Smooth muscle cell (in vitro differentiated cells): Measurements from ENCODE around the gene PRXL2C. TPM values are rescaled to one million over a fixed set of nuclear protein-coding genes. Genes with fewer than 3 reads are reported as not detected.
"Not testable (repeated sequence)": the region's sequence is repeated elsewhere in the genome, so short reads cannot be mapped to it uniquely, and the experiment has no call there.

ENCODE experiments used
- DNase-seq: peaks from one replicate; lab custom pipeline; 2025; ENCODE audit not compliant: unreplicated experiment; lab: John Stamatoyannopoulos, UW
- H2AFZ ChIP-seq: fragments of 200-600 bp; sonication (generic); 2 replicates; pipeline ENCODE4 v1.6.0; 2016; ENCODE audit warnings: antibody characterized with exemption, low read depth, mild to moderate bottlenecking
- H3F3A ChIP-seq: fragments of 200-600 bp; sonication (generic); 2 replicates; pipeline ENCODE4 v1.6.0; 2017; ENCODE audit warnings: antibody characterized with exemption, low read depth
- H3K27ac ChIP-seq: fragments of 200-600 bp; sonication (generic); 2 replicates; pipeline ENCODE4 v1.5.1; 2016; ENCODE audit warnings: low read depth, mild to moderate bottlenecking
- H3K27me3 ChIP-seq: fragments of 200-600 bp; sonication (generic); 2 replicates; pipeline ENCODE4 v1.6.1; 2016; ENCODE audit warnings: low read depth, mild to moderate bottlenecking
- H3K36me3 ChIP-seq: fragments of 200-600 bp; sonication (generic); 2 replicates; pipeline ENCODE4 v1.5.1; 2016; ENCODE audit warnings: low read depth
- H3K4me1 ChIP-seq: fragments of 200-600 bp; sonication (generic); 2 replicates; pipeline ENCODE4 v1.5.1; 2016; ENCODE audit warnings: low read depth
- H3K4me2 ChIP-seq: fragments of 200-600 bp; sonication (generic); 2 replicates; pipeline ENCODE4 v1.6.0; 2016; ENCODE audit warnings: mild to moderate bottlenecking
- H3K4me3 ChIP-seq: fragments of 200-600 bp; sonication (generic); 2 replicates; pipeline ENCODE4 v1.5.1; 2016; ENCODE audit warnings: mild to moderate bottlenecking
- H3K79me2 ChIP-seq: fragments of 200-600 bp; sonication (generic); 2 replicates; pipeline ENCODE4 v1.6.0; 2016; ENCODE audit warnings: low read depth, mild to moderate bottlenecking
- H3K9ac ChIP-seq: fragments of 200-600 bp; sonication (generic); 2 replicates; pipeline ENCODE4 v1.6.0; 2016; ENCODE audit warnings: low read depth
- H3K9me3 ChIP-seq: fragments of 200-600 bp; sonication (generic); replicated peaks from 2 replicates; pipeline ENCODE4 v1.5.1; 2016; ENCODE audit warnings: low read depth
- H4K20me1 ChIP-seq: fragments of 200-600 bp; sonication (generic); 2 replicates; pipeline ENCODE4 v1.6.0; 2016; ENCODE audit warnings: low read depth
- CTCF ChIP-seq: fragments of 200-600 bp; sonication (generic); IDR thresholded peaks from 2 replicates; pipeline ENCODE4 v1.5.1; 2017; ENCODE audit warnings: borderline replicate concordance, mild to moderate bottlenecking, antibody characterized with exemption; ENCODE audit not compliant: insufficient read depth, poor library complexity, severe bottlenecking
- WGBS: methylation state at CpG from one replicate; pipeline ENCODE4 v1.1.7; 2016; ENCODE audit warnings: low lambda C conversion rate; 5-methylcytosine and 5-hydroxymethylcytosine counted together
- polyA plus RNA-seq: library from polyadenylated mRNA; unstranded; fragments of >200 nt; fragmentation: Nextera tagmentation; extraction: Ambion mirVana; gene quantifications from 2 replicates; pipeline ENCODE4 v1.2.1, GENCODE V29; 2016
- total RNA-seq: library from RNA; depleted of rRNA; stranded (reverse); fragments of >200 nt; gene quantifications from 2 replicates; pipeline ENCODE4 v1.2.3, GENCODE V29; 2014

The PRXL2C gene
- total and polyA plus RNA-seq, 2 experiments from 2014 or later, result 3.5 to 3.9 TPM

- Histone ChIP-seq H3K4me3 (no peak overlapping the region), H3K79me2 (no peaks in the 10 kb centered on the region), H3F3A (no peaks in the 10 kb centered on the region), H3K27ac (no peak overlapping the region), H3K9ac (no peak overlapping the region), H3K36me3 (no peaks in the 10 kb centered on the region), H3K4me2 (no peak overlapping the region), H3K4me1 (no peaks in the 10 kb centered on the region), H2AFZ (no peak overlapping the region), H3K27me3 (no peaks in the 10 kb centered on the region), H3K9me3 (no peaks in the 10 kb centered on the region), H4K20me1 (no peaks in the 10 kb centered on the region)
- TF ChIP-seq CTCF, result no peak
- DNase-seq, result no peak
Observed at GRCh38 chr9:96674906-96675538, 19.9 kb upstream of the PRXL2C start.

GRCh38 chr9:96673786-96674185 is 18.7 kb upstream of the PRXL2C start:
- H3K36me3 ChIP-seq, H3K9me3 ChIP-seq, H3K9ac ChIP-seq, H3K27ac ChIP-seq, H3K79me2 ChIP-seq, DNase-seq, H3K4me2 ChIP-seq, H3F3A ChIP-seq, H4K20me1 ChIP-seq, H3K4me3 ChIP-seq, H3K27me3 ChIP-seq, H2AFZ ChIP-seq, H3K4me1 ChIP-seq: not testable (repeated sequence)
- WGBS, result 90% methylated on average over 4 of the region's 4 CpGs

GRCh38 chr9:96668868-96669534 is 13.9 kb upstream of the PRXL2C start:
- no peak for TF ChIP-seq CTCF
- H2AFZ ChIP-seq, result no peak overlapping the region
- H3K36me3 ChIP-seq, result no peaks in the 10 kb centered on the region
- no peak overlapping the region for H3K4me3 ChIP-seq
- no peaks in the 10 kb centered on the region for H3K79me2 ChIP-seq
- 95% methylated on average over 20 of the region's 20 CpGs for WGBS
- H3K4me1 ChIP-seq, result no peaks in the 10 kb centered on the region
- no peaks in the 10 kb centered on the region for H4K20me1 ChIP-seq
- no peaks in the 10 kb centered on the region for H3K27me3 ChIP-seq
- H3K9me3 ChIP-seq, result no peaks in the 10 kb centered on the region
- H3K4me2 ChIP-seq, result no peak overlapping the region
- no peak overlapping the region for H3K9ac ChIP-seq
- H3K27ac ChIP-seq, result no peak overlapping the region
- no peaks in the 10 kb centered on the region for H3F3A ChIP-seq
- no peak for DNase-seq

- no peak overlapping the region for H3K9ac ChIP-seq
- H4K20me1 ChIP-seq, result no peaks in the 10 kb centered on the region
- no peaks in the 10 kb centered on the region for H3K27me3 ChIP-seq
- H3K79me2 ChIP-seq, result no peaks in the 10 kb centered on the region
- no peak overlapping the region for H3K4me2 ChIP-seq
- H3F3A ChIP-seq, result no peaks in the 10 kb centered on the region
- no peaks in the 10 kb centered on the region for H3K36me3 ChIP-seq
- DNase-seq, result no peak
- 94% methylated on average over 2 of the region's 2 CpGs for WGBS
- no peak overlapping the region for H3K27ac ChIP-seq
- H2AFZ ChIP-seq, result no peak overlapping the region
- no peaks in the 10 kb centered on the region for H3K4me1 ChIP-seq
- H3K4me3 ChIP-seq, result no peak overlapping the region
- TF ChIP-seq CTCF, result no peak
- H3K9me3 ChIP-seq, result no peaks in the 10 kb centered on the region
Observed at GRCh38 chr9:96667363-96667728, 12.2 kb upstream of the PRXL2C start.
